Measurements from ENCODE around the gene KCNH3.

GRCh38 chr12:49554266-49554665, 15.4 kb downstream of the KCNH3 start:
- TF ChIP-seq CTCF (IDR thresholded peaks at IDR 0.05) (no peak), POLR2A (IDR thresholded peaks at IDR 0.05) (no peak), EP300 (IDR thresholded peaks at IDR 0.05) (no peak)

All from stomach (tissue), 4 donors.